ENCODE measurements around the gene PSKH1.
A peak's percentile ranks its signal among the peaks of the same experiment; 100 is the strongest.

The PSKH1 gene

DNA sequence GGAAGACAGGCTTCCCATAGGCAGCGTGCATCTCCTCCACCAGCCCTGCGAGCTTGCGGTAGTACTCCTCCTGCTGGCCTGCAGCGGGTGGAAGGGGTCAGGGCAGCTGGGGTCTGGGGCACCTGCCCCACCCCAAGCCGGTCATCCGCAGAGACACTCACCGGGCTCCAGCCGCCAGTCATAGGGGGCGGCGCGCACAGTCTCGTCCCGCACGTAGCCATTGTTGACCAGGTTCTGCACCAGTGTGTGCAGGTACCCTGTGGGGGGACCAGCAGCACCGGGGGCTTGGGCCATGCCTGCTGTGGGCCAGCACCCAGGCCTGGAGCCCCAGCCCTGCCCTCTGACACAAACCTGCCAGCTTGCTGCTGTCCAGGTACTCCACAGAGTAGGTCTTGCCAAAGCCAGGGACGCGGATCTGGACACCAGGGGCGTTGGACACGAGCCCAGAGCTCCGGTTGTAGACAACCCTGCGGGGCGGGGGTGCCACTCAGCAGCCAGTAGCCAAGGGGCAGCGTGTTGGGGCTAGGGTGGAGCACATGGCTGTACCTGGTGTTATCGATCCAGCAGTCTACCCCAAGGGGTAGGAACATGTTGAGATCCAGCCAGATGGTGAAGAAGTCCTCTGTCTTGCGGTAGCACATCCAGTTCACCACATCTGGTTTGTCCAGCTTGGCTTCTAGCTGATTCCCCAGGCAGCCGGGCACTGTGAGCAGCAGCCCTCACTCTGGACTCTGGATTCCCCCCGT is 49.6 kb downstream of the PSKH1 start:
- DNase-seq: no peak

DNA sequence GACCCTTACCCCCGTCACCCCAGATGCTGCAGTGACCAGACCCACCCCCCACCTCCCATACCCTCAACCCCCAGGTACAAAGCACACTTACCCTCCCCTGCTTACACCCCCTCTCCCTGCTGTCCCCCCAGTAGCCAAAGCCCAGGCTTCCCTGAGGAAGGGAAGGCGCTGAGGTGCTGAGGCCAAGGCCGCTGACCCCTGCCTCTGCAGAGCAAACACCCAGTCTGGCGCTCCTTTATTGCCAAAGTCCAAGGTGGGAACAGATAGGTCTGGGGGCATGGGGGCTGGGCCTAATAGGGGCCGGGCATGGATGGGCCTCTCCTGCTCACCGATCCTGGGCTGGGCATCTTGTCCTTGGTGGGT is 50.2 kb downstream of the PSKH1 start:
- DNase-seq: no peak

DNA sequence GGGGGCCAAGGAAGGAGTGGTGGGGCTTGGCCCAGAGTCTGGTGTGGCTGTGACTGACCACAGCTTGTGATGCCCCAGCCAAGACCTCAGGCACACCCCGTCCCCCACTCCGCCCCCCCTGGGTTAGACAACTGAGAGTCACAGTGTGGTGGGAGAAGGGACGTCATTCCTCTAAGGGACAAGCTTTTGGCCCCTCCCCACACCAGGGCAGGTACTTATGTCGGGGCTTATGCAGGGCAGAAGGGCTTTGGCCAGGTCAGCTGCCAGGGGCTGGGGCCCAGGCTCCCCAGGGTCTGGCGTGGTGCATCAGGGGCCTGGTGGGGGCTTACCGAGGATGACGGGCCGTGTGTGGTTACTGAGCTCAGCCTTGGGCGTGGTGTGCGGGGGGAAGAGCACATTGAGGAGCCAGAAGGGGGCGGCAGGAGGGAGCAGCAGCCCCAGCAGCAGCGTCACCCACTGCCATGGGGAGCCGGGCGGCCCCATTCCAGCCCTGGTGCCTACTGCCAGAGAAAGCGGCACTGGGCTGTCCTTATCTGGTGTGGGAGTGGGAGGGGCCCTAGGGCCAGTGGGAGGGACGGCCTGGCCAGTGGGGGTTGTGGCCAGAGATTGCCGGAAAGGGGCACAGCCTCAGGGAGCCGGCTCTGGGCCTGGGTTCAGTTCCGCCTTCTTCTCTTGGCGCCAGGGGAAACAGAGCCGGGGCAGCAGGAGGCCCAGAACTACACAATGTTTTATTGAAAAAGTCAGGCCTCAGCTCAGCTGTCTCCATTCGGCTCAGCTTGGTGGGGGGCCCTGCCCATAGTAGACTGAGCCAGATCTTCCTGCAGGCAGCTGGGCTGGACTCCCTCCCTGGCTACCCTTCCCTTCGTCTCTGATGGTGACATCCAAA is 50.8 kb downstream of the PSKH1 start, which contains the start of gene LCAT:
Gene LCAT (minus strand): TSS at position 502 of the 886 bp plus-strand sequence. CDS start 19 bp downstream, at position 483.
- DNase-seq: peak; percentile 38

DNA sequence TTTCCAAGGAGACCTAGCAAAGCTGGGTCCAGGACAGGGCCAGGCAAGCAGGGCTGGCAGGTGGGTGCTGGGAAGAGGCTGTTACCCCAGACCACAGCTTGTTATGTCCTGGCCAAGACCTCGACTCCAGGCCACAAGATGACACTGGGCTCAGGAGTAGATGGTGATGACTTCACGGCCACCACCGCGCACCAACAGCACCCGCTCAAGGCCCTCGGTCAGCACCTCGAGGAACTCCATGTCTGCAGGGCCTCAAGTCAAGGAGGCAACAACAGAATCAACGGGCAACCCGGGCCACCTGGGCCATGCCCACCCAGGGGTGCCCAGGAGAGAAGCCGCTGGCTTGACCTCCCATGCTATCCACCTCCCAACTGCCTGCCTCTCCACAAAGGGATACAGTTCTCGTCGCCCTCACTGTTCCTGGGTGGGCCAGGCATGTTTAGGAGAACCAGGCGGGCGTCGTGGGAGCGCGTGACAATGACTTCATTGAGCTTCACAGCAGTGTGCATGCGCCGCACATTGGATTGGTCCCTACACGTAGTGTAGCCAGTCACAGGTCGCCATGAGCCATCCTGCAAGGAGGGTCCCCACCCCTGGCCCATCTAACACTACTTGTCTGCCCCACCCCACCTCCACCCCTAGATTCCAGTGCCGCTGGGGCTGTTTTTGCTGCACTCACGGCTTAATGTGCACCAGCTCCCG is 51.8 kb downstream of the PSKH1 start:
- no peak for DNase-seq

DNA sequence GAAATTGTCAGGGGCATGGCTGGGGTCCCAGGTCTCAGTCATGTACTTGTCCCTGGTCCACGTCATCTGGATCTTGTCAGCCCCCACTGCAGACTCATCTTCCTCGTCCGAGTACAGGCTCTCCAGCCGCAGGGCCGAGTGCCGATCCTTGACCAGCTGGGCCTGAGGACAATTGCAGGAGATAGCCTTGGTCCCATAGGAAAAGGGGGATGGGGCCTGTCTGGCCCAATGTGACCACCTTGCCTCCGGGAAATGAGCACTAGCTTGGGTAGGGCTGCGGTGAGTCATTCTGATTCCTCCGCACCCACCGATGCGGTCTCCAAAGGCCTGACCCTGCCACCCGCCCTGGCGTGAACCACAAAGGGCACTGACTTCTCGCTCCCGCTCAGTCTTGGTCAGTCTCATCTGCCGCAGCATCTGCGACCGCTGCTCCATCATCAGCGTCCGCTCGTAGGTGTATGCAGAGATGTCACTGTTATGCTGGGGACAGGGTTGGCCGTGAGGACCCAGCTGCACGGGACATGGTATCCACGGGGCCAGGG is 52.4 kb downstream of the PSKH1 start:
- no peak for DNase-seq

DNA sequence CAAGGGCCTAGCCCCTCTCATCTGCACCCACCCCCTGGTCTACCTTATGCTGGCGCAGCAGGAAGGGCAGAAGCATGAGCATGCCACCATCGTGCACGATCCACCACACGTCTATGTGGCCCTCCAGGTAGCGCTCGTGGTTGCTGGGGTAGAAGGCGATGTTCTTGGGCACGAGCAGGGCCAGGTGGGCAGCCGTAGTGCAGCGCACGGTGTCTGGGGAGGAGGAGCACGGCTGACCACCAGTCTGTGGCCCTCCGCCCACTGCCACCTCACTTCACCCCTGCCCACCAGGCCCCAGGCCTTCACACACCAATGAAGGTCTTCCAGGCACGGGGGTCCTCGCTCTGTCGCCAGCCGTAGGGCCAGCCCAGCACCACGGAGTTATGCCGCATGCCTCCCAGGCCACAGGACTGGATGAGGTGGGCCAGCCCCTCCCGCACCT is 53.1 kb downstream of the PSKH1 start:
- DNase-seq: no peak

DNA sequence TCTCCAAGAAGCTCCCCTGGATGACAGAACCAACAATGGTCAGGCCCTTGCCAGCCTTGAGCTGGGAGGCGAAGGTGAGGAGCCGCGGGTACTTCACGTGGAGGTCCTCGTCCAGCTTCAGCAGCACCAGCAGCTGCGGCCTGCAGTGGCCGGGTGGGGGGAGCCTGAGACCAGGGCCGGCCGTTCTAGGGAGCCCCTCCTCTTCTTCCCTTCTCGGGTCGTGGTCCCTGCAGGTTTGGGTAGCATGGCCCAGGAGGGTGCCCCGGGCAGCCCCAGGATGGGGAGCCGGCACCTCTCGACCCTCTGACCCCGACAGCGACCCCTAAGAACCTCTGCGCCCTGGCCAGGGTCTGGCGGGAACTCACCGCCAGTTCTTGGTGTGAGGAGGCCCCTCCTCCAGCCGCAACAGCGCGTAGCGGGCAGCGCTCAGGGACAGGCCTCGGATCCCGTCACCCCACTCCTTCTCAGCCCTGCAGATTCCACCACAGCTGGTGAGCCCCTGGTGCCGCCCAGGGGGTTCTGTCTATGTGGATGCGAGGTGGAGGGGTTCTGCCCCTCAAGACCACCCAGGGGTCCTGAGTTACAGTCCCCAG is 54.0 kb downstream of the PSKH1 start:
- no peak for DNase-seq

DNA sequence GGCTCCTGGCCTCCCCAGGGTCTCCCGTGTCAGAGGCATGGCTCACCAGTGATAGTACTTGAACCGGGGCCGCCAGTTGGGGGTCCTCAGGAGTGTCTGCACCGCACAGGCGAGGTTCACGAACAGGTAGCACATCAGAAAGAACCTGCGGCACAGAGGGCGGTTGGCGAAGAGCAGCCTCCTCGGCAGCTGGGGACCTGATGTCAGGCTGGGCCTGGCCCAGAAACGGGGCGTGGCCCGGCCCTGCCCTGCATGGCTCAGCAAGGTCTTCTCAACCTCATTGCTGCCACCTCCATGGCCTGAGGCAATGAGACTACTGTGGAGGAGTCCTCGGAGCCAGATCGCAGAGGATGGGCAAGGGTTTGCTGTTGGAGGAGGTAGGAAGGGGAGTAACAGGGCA is 55.0 kb downstream of the PSKH1 start:
- no peak for DNase-seq

DNA sequence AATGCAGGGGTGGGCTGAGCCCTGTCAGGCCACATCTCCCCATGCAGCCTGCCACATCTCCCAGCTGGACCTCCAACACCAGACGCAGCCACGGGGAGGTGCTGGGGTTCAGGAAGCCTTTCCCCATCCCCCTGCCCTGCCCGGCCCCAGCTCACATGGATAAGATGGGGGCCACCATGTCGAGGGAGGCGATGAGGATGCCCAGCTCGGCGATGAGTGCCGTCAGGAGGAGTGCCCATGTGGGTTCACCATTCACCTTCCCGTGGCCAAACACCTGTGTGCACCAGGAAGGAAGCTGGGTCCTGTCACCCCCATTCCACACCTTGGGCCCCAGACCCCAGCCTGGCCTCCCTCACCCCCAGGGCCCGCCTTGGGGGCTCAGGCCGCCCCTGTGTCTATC is 56.6 kb downstream of the PSKH1 start:
- DNase-seq: no peak

DNA sequence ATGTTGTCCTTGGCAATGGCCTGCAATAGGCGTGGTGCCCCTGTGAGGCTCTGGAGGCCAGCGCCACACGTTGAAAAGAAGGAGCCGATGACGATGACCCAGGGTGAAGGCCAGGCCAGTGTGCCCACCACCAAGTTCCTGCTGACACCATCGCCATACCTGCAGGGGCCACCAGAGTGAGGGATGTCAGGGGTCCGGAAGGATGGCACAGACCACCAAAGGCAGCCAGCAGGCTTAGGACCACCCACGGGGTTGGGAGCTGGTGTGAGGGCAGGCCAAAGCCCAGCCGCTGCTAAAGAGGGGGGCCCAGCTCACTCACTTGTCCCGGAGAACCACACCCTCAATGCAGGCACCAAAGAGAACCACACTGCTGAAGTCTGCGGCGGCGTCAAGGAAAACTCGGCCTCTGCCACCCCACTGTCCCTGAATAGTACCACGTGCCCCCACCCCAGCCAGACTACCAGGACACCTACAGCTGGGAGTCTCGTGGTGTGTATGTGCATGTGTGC is 57.3 kb downstream of the PSKH1 start:
- DNase-seq: no peak

DNA sequence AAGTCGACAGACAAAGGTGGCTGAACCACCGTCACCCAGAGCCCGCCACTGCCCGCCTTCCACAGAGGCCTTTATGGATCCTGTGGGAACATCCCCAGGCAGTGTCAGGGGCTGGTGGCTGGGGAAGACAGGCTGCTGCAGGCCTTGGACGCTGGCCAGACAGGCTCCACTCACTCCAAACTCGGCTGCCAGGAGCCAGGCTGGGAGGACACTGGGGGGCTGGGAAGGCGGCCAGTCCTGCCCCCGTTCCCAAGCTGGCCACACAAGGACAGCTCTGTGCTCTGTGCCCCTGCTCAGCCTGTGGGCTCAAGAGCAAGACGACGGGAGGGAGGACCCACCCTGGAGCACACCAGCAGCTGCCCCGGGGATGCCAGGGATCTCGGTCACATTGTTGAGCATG is 58.4 kb downstream of the PSKH1 start:
- DNase-seq: no peak

DNA sequence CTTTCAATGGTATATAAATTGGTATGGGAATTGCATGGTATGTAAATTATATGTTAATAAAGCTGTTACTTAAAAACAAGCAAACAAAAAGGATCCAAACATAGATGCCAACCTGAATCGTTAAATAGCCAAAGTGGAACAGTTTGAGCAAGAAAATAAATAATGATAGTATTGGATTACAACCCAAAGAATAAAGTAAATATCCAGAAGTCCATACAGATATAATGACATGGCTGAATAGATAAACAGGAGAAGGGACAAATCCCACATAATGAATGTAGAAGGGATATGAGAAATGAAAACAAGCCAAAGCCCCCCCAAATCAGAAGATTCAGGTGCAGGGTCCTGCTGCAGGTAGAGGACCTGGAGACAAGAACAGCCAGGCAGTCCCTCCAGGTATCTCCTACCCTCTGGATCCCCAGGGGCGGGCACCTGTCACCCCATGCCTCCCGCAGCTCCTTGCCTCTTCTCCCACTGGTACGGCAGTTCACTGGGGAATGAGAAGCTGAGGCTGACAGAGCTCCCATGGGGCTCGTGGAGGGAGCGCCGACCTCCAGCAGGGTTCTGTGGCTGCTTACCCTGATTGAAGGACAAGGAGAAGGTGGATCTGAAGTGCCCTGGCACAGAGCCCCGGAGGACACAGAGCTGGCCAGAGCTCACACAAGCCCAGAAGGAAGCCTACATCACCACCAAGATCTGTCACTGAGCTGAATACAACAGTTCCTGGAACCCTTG is 60.8 kb downstream of the PSKH1 start:
- DNase-seq: no peak

DNA sequence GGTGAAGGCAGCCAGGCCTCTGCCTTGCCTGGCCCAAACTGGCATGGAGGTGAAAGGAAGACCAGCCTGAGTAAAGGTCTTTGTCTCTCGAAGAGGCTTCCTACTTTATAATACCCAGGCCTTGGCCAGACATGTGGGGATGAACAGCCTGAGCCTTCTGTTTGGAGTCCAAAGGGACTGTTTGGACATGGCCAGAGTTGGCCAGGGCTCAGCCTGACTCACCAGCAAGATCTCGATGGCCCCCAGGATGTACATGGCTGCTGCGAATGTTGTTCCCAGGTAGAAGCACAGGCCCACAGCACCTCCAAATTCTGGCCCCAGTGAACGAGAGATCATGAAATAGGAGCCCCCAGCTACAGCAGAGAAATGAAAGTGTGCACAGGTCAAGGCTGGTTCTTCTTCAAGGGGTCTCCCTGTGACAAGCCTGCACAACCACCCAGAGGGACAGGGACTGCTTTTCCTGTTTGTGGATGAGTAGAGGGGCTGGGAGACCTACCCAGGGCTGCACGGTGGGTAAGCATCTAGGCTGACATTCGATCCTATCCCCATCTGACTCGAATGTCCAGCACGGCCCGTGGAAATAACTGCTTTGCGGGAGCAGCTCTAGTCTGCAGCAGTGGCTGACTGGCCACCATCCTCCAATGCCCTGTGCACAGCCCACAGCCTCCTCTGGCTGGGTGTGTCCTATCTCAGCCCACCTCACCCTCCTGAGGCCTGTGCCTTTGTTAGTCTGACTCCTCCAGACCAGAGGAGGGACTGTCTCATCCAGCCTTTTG is 61.6 kb downstream of the PSKH1 start:
- no peak for DNase-seq

DNA sequence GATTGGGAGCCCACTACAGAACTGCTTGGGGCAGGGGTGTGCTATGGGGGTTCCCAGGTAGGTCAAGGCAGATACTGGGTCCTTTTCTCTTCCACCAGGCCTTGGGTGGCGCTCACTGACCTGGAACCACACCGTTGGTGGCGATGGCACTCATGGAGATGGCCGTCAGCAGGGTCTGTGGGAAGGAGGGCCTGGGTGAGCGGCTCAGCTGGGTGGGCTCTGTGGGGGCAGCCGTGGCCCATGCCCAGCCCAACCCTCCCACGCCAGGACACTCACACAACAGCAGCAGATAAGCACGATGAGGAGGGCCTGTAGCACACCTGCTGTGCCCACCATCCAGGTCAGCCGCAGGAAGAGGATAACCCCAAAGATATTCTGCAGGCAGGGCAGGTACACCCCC is 64.6 kb downstream of the PSKH1 start:
- no peak for DNase-seq

DNA sequence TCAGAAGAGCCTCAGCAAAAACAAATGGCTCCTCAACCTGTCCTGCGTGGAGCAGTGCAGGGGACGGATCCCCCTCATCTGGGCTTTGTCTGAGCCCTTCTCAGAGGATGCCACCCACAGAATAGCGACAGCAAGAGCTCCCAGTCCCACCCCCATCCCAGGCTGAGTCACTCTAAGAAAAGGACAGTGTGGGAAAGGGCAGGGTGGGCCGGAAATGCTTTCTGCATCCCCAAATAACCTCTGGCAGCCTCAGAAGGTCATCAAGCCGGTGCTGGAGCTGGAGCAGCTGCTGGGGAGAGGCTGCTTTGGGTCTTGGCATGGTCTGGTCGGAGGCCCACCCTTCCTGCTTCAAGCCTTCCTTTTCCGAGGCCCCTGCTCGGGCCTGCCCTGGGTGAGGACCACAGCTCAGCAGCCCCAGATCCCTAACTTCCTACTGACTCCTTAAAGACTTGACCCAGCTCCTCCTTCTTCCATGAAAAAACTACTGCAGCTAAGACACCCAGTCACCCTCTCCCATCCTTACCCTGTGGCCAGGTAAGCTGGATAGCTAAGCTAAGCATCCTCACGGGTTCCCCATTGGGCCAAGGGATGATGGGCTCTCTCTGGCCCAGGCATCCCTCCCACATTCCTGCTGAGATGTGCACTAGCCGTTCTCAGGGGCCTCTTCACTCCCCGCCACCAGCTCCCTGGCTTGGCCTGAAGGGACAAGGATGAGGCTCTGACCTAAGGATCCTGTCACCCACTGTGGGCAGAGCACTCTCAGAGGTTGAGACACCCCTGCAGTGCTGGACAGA is 66.7 kb downstream of the PSKH1 start:
- DNase-seq: no peak

DNA sequence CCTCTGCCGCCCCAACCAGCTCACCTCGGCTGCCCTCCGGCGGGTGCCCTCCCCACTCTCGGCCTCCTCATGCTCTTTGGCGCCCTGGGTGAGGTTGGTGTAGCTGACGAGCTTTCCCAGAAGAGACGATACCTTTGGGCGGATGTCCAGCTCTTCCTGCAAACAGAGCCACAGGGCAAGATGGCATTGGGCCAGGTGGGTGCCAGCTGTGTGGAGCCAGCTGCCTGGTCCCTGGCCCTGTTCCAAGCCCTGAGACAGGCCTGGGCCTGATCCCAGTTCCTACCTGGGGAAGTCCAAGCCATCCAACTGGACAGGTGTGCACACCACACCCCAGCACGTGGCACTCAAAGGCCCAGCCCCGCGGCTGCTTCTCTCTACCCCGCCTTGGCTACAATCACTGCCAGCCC is 68.5 kb downstream of the PSKH1 start:
- no peak for DNase-seq

DNA sequence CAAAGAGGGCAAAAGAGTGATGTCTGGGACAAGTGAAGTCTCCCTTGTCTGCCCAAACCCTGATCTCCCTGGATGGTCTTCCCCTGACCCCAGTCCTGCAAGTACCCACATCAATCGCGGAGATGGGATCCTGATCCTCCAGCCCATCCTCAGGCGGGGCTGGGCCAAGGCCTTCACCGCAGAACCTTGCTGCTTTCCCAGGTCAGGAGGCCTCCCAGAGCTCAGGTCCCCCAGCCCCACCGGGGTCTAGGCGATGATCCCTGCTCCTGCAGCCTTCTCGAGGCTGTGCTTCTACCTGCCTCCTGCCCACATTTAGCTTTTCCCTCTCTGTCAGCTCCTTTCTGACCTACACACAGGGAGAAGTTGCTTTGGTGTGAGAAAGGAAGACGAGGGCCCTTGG is 69.1 kb downstream of the PSKH1 start:
- DNase-seq: no peak

DNA sequence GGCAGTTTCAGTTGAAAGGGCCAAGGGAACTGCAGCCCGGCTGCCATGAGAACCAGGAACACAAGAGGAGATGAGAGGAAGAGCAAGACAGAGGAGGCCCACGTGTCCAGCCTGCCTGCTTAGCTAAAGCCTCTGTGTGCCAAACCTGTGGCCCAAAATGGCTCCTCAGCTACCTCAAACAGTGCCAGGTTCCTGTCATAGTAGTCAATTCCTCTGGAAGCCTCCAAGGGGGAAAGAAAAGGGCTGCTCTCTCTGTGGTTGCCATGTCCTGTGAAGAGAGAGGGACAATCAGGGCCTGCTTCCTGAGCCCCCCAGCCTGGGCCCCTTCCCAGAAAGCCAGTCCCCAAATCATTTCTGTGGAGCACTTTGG is 70.2 kb downstream of the PSKH1 start:
- no peak for DNase-seq

DNA sequence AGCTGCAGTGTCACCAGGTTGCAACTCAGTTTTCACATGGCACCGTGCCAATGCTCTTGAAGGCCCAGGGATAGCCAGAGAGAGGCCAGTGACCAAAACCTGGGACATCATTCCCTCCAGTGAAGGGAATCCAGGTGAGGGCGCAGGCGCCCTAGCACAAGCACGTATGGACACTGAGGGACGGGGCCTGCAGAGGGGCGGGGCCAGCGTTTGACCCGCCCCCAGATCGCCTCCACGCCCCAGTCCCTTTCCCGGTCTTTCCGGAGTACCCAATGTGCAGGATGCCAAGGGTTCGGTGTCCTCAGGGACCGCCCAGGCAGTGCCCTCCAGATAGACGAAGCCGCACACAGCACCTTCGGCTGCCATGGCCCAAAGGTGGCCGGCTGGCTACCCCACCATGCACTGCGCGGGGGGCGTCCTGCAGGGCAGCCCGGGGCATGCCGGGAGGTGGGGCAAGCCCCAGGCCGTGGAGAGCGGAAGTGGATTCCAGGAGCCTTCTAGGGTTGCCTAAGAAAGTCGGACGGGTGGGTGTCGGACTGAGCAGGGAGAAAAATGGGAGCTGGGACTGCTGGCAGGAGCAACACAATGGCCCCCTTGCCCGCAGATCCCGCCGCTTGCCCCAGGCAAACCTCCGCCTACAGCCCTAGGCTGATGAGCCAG is 70.7 kb downstream of the PSKH1 start:
- DNase-seq: no peak
